Measurements from ENCODE around the gene ZW10.

DNA sequence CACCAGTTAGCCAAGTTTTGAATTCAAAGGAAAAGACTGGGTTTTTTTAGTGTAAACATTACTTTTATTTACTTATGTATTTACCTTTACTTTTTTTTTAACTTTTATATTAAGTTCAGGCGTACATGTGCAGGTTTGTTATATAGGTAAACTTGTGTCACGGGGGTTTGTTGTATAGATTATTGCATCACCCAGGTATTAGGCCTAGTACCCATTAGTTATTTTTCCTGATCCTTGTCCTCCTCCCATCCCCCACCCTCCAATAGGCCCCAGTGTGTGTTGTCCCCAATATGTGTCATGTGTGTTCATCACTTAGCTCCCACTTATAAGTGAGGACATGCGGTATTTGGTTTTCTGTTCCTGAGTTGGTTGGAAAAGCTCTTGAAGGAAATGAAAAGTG is 20.6 kb downstream of the ZW10 start:
- TF ChIP-seq, protein P1, sequence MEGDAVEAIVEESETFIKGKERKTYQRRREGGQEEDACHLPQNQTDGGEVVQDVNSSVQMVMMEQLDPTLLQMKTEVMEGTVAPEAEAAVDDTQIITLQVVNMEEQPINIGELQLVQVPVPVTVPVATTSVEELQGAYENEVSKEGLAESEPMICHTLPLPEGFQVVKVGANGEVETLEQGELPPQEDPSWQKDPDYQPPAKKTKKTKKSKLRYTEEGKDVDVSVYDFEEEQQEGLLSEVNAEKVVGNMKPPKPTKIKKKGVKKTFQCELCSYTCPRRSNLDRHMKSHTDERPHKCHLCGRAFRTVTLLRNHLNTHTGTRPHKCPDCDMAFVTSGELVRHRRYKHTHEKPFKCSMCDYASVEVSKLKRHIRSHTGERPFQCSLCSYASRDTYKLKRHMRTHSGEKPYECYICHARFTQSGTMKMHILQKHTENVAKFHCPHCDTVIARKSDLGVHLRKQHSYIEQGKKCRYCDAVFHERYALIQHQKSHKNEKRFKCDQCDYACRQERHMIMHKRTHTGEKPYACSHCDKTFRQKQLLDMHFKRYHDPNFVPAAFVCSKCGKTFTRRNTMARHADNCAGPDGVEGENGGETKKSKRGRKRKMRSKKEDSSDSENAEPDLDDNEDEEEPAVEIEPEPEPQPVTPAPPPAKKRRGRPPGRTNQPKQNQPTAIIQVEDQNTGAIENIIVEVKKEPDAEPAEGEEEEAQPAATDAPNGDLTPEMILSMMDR (IDR thresholded peaks at IDR 0.05) = no peak
- no peak for TF ChIP-seq POLR2A (IDR thresholded peaks at IDR 0.05)

Measured in esophagus squamous epithelium (tissue), 4 donors.